ENCODE measurements around the gene NXPE1. TPM values are rescaled to one million over a fixed set of nuclear protein-coding genes. Genes with fewer than 3 reads are reported as not detected.

The NXPE1 gene
- total RNA-seq, 1 experiment from 2014 or later = not detected

DNA sequence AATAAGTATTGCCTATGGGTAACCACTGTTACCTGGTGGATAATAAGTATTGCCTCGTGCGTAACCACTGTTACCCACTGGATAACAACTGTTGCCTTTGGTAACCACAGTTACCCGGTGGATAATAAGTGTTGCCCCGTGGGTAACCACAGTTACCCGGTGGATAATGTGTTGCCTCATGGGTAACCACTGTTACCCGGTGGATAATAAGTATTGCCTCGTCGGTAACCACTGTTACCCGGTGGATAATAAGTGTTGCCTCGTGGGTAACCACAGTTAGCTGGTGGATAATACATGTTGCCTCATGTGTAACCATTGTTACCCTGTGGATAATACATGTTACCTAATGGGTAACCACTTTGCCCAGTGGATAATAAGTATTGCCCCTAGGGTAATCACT is 45.7 kb upstream of the NXPE1 start:
- no peak overlapping the region for H2BK120ac ChIP-seq (ENCODE audit: low read depth, low read length, poor library complexity, severe bottlenecking)
- no peak overlapping the region for H2BK20ac ChIP-seq (ENCODE audit: low read depth, low read length, poor library complexity, severe bottlenecking)
- H3K9ac ChIP-seq (ENCODE audit: extremely low read depth, insufficient read length, low read length) = no peak overlapping the region
- no peak overlapping the region for H3K4me2 ChIP-seq (ENCODE audit: insufficient read depth, insufficient read length, low read length)
- H2BK5ac ChIP-seq (ENCODE audit: insufficient read length, low read length) = no peak overlapping the region
- H2BK12ac ChIP-seq (ENCODE audit: insufficient read length, low read depth, low read length) = no peak overlapping the region
- H3K79me1 ChIP-seq (ENCODE audit: insufficient read depth, low read depth, low read length, poor library complexity, severe bottlenecking) = no peaks in the 10 kb centered on the region
- H3K79me2 ChIP-seq (ENCODE audit: insufficient read depth, low read length) = no peaks in the 10 kb centered on the region
- Mint-ChIP-seq H3K4me1 (no peaks in the 10 kb centered on the region), H3K27me3 (ENCODE audit: low read depth) (no peaks in the 10 kb centered on the region), H3K36me3 (ENCODE audit: insufficient read depth in 1 of 3, low read depth in 3 of 3) (peaks cover 2 to 10% (median 2%) of the 10 kb centered on the region in 3 experiments; a peak in 2 of 7 replicates), H3K27ac (no peak overlapping the region), H3K4me3 (no peak overlapping the region), H3K9me3 (peaks cover 22 to 23% of the 10 kb centered on the region in 2 experiments)
- no peak overlapping the region for H4K8ac ChIP-seq (replicated peaks; ENCODE audit: insufficient read length, low read depth, low read length)
- no peak overlapping the region for H2AFZ ChIP-seq (ENCODE audit: low read length)
- H3K56ac ChIP-seq (ENCODE audit: insufficient read length, low read depth, low read length) = no peak overlapping the region
- no peak for DNase-seq
- H3K9me3 ChIP-seq (ENCODE audit: control insufficient read depth, low read depth, low read length) = no peaks in the 10 kb centered on the region
- no peak overlapping the region for H3K23ac ChIP-seq (ENCODE audit: insufficient read length, low read depth, low read length)
- H4K20me1 ChIP-seq (ENCODE audit: control insufficient read depth, insufficient read depth, insufficient read length) = no peaks in the 10 kb centered on the region
- no peaks in the 10 kb centered on the region for H3K4me1 ChIP-seq (ENCODE audit: insufficient read depth, low read length)
- no peak overlapping the region for H3K4ac ChIP-seq (ENCODE audit: low read depth, low read length)
- no peak overlapping the region for H2AK5ac ChIP-seq (ENCODE audit: insufficient read length, low read length)
- no peak overlapping the region for H4K91ac ChIP-seq (ENCODE audit: insufficient read length, low read depth, low read length)
- H3K27ac ChIP-seq (ENCODE audit: insufficient read length, low read depth, low read length) = no peak overlapping the region
- H3K27me3 ChIP-seq (ENCODE audit: insufficient read depth, low read length) = no peaks in the 10 kb centered on the region
- no peaks in the 10 kb centered on the region for H3K23me2 ChIP-seq (ENCODE audit: insufficient read length, low read depth, low read length, poor library complexity, severe bottlenecking)
- TF ChIP-seq, protein P1, sequence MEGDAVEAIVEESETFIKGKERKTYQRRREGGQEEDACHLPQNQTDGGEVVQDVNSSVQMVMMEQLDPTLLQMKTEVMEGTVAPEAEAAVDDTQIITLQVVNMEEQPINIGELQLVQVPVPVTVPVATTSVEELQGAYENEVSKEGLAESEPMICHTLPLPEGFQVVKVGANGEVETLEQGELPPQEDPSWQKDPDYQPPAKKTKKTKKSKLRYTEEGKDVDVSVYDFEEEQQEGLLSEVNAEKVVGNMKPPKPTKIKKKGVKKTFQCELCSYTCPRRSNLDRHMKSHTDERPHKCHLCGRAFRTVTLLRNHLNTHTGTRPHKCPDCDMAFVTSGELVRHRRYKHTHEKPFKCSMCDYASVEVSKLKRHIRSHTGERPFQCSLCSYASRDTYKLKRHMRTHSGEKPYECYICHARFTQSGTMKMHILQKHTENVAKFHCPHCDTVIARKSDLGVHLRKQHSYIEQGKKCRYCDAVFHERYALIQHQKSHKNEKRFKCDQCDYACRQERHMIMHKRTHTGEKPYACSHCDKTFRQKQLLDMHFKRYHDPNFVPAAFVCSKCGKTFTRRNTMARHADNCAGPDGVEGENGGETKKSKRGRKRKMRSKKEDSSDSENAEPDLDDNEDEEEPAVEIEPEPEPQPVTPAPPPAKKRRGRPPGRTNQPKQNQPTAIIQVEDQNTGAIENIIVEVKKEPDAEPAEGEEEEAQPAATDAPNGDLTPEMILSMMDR (conservative IDR thresholded peaks at IDR 0.05) = no peak
- no peak overlapping the region for H2BK15ac ChIP-seq (ENCODE audit: low read depth, low read length)
- no peak overlapping the region for H3T11ph ChIP-seq (ENCODE audit: low read length)
- no peak overlapping the region for H3K18ac ChIP-seq (ENCODE audit: insufficient read length, low read depth, low read length)
- H4K5ac ChIP-seq (ENCODE audit: insufficient read length, low read depth, low read length) = no peak overlapping the region
- H3K14ac ChIP-seq (ENCODE audit: insufficient read depth, low read length) = no peak overlapping the region
- WGBS (ENCODE audit: extremely low coverage, insufficient read length, low lambda C conversion rate) = no CpG with 5 or more reads among the region's 10 CpGs
